ENCODE results near the gene RTP5.

GRCh38 chr2:241922411-241922810 lies 52.9 kb downstream of the RTP5 start:
- TF ChIP-seq CTCF (conservative IDR thresholded peaks at IDR 0.05; ENCODE audit: low read depth, low read length) (no peak), EZH2 (IDR thresholded peaks at IDR 0.05; ENCODE audit: borderline replicate concordance, low read depth, low read length, poor library complexity, severe bottlenecking) (no peak)
